ENCODE data around the gene STXBP5. TPM values are rescaled to one million over a fixed set of nuclear protein-coding genes. Genes with fewer than 3 reads are reported as not detected.
A peak's percentile ranks its signal among the peaks of the same experiment; 100 is the strongest.

Gene STXBP5
- total and polyA plus RNA-seq, 2 experiments from 2014 or later, result 4.9 to 49.9 TPM

DNA sequence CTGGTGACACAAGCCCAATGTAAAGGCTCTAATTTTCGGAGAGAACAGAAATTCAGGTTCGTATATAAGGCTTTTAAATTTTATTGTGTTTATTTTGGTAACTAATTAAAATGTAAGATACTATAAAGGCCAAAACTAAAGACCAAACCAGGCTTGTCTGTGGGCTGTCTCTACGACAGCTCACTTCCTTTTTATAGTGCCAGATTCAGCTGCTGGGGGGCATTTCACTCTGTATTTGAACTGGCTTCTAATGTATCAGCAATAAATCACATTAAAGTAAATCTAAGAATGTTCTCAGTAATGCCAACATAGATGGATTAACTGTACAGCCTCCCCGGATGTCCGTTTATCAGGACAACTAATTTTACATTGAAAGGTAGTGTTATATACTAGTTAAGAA lies 31.1 kb upstream of the STXBP5 start:
- H3K27me3 ChIP-seq (replicated peaks; ENCODE audit: insufficient read depth), result no peaks in the 10 kb centered on the region
- in situ Hi-C loops (cut with MboI), result no loop called here
- peaks cover 19% of the 10 kb centered on the region for H3F3A ChIP-seq (ENCODE audit: insufficient read depth)
- H3K4me3 ChIP-seq, result no peak overlapping the region
- DNase-seq, result no peak
- no peaks in the 10 kb centered on the region for H3K36me3 ChIP-seq (ENCODE audit: low read depth)
- H3K4me2 ChIP-seq (ENCODE audit: unreplicated experiment), result no peak overlapping the region
- peaks cover 31% of the 10 kb centered on the region for H3K4me1 ChIP-seq (ENCODE audit: insufficient read depth)
- 82 to 89% methylated on average over 5 of the region's 5 CpGs for WGBS, 2 experiments (ENCODE audit: low coverage in 1 of 2, low lambda C conversion rate in 2 of 2, missing lambda C conversion rate in 2 of 2)
- H3K9me2 ChIP-seq (ENCODE audit: insufficient read depth), result no peaks in the 10 kb centered on the region
- no peaks in the 10 kb centered on the region for H3K9me3 ChIP-seq (ENCODE audit: low read depth)
- no peaks in the 10 kb centered on the region for H4K20me1 ChIP-seq (ENCODE audit: insufficient read depth)
- no peaks in the 10 kb centered on the region for H3K79me2 ChIP-seq (ENCODE audit: insufficient read depth)
- TF ChIP-seq EZH2phosphoT487 (IDR thresholded peaks at IDR 0.05; ENCODE audit: insufficient read depth, low read depth), result no peak
- TF ChIP-seq EZH2 (IDR thresholded peaks at IDR 0.05; ENCODE audit: insufficient read depth, poor library complexity, severe bottlenecking), result no peak
- no peak overlapping the region for H3K9ac ChIP-seq
- H2AFZ ChIP-seq, result peak overlapping the region; percentile 15; the same call in 1 of the 2 replicates
- H3K27ac ChIP-seq, result no peak overlapping the region

DNA sequence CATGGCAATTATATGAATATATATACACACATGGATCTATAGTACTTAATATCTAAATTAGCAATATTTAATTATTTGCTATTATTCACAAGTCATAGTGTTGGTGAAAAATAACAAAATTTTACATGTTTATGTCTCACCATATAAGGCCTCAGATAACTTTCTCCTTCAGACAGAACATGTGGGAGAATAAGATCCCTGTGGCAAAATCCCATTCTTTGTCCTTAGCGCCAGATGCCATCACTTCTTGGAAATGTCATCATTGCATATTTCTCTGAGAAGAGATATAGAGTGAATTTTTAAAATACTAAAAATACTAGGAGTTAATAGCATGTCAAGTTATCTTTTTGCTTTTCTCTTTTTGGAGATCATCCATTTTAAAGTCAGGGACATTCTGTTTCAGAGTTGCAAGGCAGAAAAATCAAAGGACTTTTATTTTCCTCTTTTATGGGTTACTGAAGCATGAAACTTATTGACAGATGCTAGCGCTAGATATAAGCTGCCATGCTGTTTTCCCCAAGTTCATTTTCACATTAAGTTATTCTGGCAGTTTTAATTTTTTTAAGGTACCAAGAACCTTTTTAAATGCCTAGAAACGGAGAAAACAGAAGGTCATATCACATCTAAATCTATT lies 30.4 kb upstream of the STXBP5 start:
- 96 to 100% methylated on average over 3 of the region's 3 CpGs for WGBS, 2 experiments (ENCODE audit: low coverage in 1 of 2, low lambda C conversion rate in 2 of 2, missing lambda C conversion rate in 2 of 2)
- H4K20me1 ChIP-seq (ENCODE audit: insufficient read depth), result no peaks in the 10 kb centered on the region

GRCh38 chr6:147176795-147177194 lies 27.4 kb upstream of the STXBP5 start:
- Histone ChIP-seq H3K36me3 (ENCODE audit: low read depth) (no peaks in the 10 kb centered on the region), H3K9me3 (ENCODE audit: low read depth) (no peaks in the 10 kb centered on the region), H3F3A (ENCODE audit: insufficient read depth) (no peaks in the 10 kb centered on the region), H3K4me2 (ENCODE audit: unreplicated experiment) (no peak overlapping the region), H3K9me2 (ENCODE audit: insufficient read depth) (no peaks in the 10 kb centered on the region), H3K27me3 (replicated peaks; ENCODE audit: insufficient read depth) (no peaks in the 10 kb centered on the region), H3K4me1 (ENCODE audit: insufficient read depth) (peaks cover 6% of the 10 kb centered on the region), H3K79me2 (ENCODE audit: insufficient read depth) (no peaks in the 10 kb centered on the region), H3K27ac (no peak overlapping the region), H2AFZ (0 out of 2 replicates have a peak overlapping the region, but pooled peaks have one; percentile 2), H3K4me3 (no peak overlapping the region), H3K9ac (no peak overlapping the region), H4K20me1 (ENCODE audit: insufficient read depth) (no peaks in the 10 kb centered on the region)
- no peak for DNase-seq
- 0 to 14% methylated on average over 1 of the region's 1 CpG for WGBS, 2 experiments (ENCODE audit: low coverage in 1 of 2, low lambda C conversion rate in 2 of 2, missing lambda C conversion rate in 2 of 2)
- TF ChIP-seq EZH2phosphoT487 (IDR thresholded peaks at IDR 0.05; ENCODE audit: insufficient read depth, low read depth) (no peak), EZH2 (IDR thresholded peaks at IDR 0.05; ENCODE audit: insufficient read depth, poor library complexity, severe bottlenecking) (no peak)
- in situ Hi-C loops (cut with MboI), result no loop called here

More for the DNA sequence above, 30.4 kb upstream of the STXBP5 start:
- Histone ChIP-seq H3K79me2 (ENCODE audit: insufficient read depth) (no peaks in the 10 kb centered on the region), H3K9me3 (ENCODE audit: low read depth) (no peaks in the 10 kb centered on the region), H3F3A (ENCODE audit: insufficient read depth) (peaks cover 19% of the 10 kb centered on the region), H3K27ac (no peak overlapping the region), H3K27me3 (replicated peaks; ENCODE audit: insufficient read depth) (no peaks in the 10 kb centered on the region), H3K9me2 (ENCODE audit: insufficient read depth) (no peaks in the 10 kb centered on the region), H3K4me2 (ENCODE audit: unreplicated experiment) (no peak overlapping the region), H2AFZ (no peak overlapping the region), H3K4me1 (ENCODE audit: insufficient read depth) (peaks cover 31% of the 10 kb centered on the region), H3K4me3 (no peak overlapping the region), H3K36me3 (ENCODE audit: low read depth) (no peaks in the 10 kb centered on the region), H3K9ac (no peak overlapping the region)
- DNase-seq, result no peak
- no peak for TF ChIP-seq EZH2phosphoT487 (IDR thresholded peaks at IDR 0.05; ENCODE audit: insufficient read depth, low read depth)
- TF ChIP-seq EZH2 (IDR thresholded peaks at IDR 0.05; ENCODE audit: insufficient read depth, poor library complexity, severe bottlenecking), result no peak
- in situ Hi-C loops (cut with MboI), result no loop called here

DNA sequence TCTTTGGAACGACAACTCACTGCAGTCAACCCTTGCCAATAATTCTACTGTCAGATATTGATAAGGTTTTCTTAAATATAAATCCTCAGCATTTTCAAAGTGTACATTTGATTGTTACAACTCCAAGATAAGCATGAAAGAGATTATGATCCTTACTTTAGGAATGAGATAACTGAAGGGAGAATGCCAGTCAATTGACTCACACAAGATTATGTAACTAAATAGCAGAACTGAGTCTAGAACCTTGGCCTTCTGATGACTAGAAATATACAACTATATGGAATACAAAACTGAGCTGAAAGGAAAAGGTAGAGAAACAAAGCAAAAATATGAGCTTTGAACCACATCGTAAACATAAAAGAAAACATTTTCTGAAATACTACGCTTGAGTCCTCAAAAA lies 26.9 kb upstream of the STXBP5 start:
- Histone ChIP-seq H3K36me3 (ENCODE audit: low read depth) (no peaks in the 10 kb centered on the region), H2AFZ (0 out of 2 replicates have a peak overlapping the region, but pooled peaks have one; percentile 2), H3K79me2 (ENCODE audit: insufficient read depth) (no peaks in the 10 kb centered on the region), H3K9ac (no peak overlapping the region), H3K27me3 (replicated peaks; ENCODE audit: insufficient read depth) (no peaks in the 10 kb centered on the region), H3K4me2 (ENCODE audit: unreplicated experiment) (no peak overlapping the region), H3K9me3 (ENCODE audit: low read depth) (no peaks in the 10 kb centered on the region), H3K27ac (no peak overlapping the region), H4K20me1 (ENCODE audit: insufficient read depth) (no peaks in the 10 kb centered on the region), H3K4me3 (no peak overlapping the region), H3K9me2 (ENCODE audit: insufficient read depth) (no peaks in the 10 kb centered on the region), H3F3A (ENCODE audit: insufficient read depth) (no peaks in the 10 kb centered on the region), H3K4me1 (ENCODE audit: insufficient read depth) (peaks cover 6% of the 10 kb centered on the region)
- 92 to 94% methylated on average over 3 of the region's 3 CpGs for WGBS, 2 experiments (ENCODE audit: low coverage in 1 of 2, low lambda C conversion rate in 2 of 2, missing lambda C conversion rate in 2 of 2)
- DNase-seq, result no peak
- TF ChIP-seq EZH2 (IDR thresholded peaks at IDR 0.05; ENCODE audit: insufficient read depth, poor library complexity, severe bottlenecking), result no peak
- no peak for TF ChIP-seq EZH2phosphoT487 (IDR thresholded peaks at IDR 0.05; ENCODE audit: insufficient read depth, low read depth)
- in situ Hi-C loops (cut with MboI), result no loop called here

All from GM23248 (cell line).